HG02588 (cell line): ENCODE measurements around the gene GNAI3.
A peak's percentile ranks its signal among the peaks of the same experiment; 100 is the strongest.
"Not testable (repeated sequence)": the region's sequence is repeated elsewhere in the genome, so short reads cannot be mapped to it uniquely, and the experiment has no call there.

ENCODE experiments used
- ATAC-seq: cut with Tn5 transposase; IDR thresholded peaks from one replicate; pipeline ENCODE4 v1.9.1; 2021; ENCODE audit warnings: mild to moderate bottlenecking, moderate library complexity; ENCODE audit not compliant: unreplicated experiment

Gene GNAI3

DNA sequence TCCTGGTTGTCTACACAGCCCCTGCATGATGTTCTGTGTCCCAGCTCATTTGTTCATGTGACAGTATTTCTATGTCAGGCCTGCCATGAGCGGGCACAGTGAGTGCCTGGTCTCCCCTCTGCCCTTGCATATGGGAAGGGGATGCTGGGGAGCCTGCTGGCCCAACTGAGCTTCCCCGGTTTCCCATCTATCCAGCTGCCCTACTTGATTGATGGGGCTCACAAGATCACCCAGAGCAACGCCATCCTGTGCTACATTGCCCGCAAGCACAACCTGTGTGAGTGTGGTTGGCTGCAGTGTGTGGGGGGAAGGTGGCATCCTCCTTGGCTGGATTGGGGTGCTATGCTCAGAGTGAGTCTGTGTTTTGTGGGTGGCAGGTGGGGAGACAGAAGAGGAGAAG, 109.0 kb downstream of the GNAI3 start:
- ATAC-seq = no peak

- no peak for ATAC-seq
Measured at GRCh38 chr1:109657970-109658369, 109.6 kb downstream of the GNAI3 start.

DNA sequence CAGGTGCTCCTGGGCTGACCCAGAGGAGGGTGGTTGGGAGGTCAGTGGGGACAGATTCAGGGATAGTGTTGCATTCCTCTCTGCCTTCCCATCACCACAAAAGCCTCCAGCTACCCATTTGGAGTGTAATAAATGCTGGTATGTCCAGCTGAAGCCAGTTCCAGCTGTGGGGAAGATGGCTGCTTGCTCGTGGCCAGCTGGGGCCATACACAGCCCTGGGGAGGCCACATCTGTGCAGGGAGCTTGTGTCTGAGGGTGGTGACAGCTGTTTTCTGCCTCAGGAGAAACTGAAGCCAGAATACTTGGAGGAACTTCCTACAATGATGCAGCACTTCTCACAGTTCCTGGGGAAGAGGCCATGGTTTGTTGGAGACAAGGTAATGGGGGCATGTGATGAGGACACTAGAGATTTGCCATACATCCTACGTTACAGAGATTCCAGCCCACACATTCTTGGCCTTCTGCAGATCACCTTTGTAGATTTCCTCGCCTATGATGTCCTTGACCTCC, 110.2 kb downstream of the GNAI3 start:
- no peak for ATAC-seq

GRCh38 chr1:109659145-109659544, 110.7 kb downstream of the GNAI3 start:
- ATAC-seq = no peak

GRCh38 chr1:109659997-109660690, 111.7 kb downstream of the GNAI3 start:
- ATAC-seq = no peak

GRCh38 chr1:109660691-109661026, 112.2 kb downstream of the GNAI3 start:
- not testable (repeated sequence) for ATAC-seq

GRCh38 chr1:109661391-109661790, 113.0 kb downstream of the GNAI3 start:
- no peak for ATAC-seq

DNA sequence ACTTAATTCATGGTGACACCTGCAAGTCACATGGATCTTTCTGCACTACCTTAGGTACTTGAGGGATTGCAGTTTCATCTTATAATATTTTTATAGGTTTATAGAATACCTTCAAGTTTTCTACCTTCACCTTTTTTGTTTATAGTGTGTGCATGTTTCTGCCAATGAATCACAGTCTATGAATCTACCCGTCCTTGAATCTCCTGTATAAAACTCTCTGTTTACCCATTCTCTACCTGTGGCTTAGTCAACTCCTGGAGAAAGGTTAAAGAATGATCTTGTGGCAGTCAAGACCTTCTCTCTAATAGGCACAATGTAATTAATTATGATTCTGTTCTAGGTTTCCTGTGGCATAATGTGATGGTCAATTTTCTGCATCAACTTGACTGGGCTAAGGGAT, 116.3 kb downstream of the GNAI3 start:
- ATAC-seq = no peak

- peak; percentile 92 for ATAC-seq
Measured at GRCh38 chr1:109667452-109668122, 119.2 kb downstream of the GNAI3 start, which contains the start of gene GSTM2. Gene GSTM2 (plus strand): TSS chr1:109668057. CDS start chr1:109668116, 59 bp downstream.
